Uterus (tissue), 4 donors: ENCODE results near the gene KMT2C. TPM values are rescaled to one million over a fixed set of nuclear protein-coding genes. Genes with fewer than 3 reads are reported as not detected.

Source experiments
- DNase-seq, 2 donors: peaks; one replicate each; pipeline ENCODE4 v3.0.0-alpha.2; 2019 to 2020
- H3K27ac ChIP-seq, 2 donors: fragments of 200-600 bp; sonication (generic); 1 replicate in 1 of 2; 2 replicates in 1 of 2; pipeline ENCODE4 v1.5.1; 2016 to 2018
- H3K27me3 ChIP-seq, 2 donors: fragments of 200-600 bp; sonication (generic); one replicate each; pipeline ENCODE4 v1.5.1; 2018 to 2019; ENCODE audit warnings: control low read depth in 1 of 2
- H3K36me3 ChIP-seq, 2 donors: fragments of 200-600 bp; sonication (generic); one replicate each; pipeline ENCODE4 v1.5.1; 2019; ENCODE audit warnings: control low read depth in 1 of 2
- H3K4me1 ChIP-seq, 2 donors: fragments of 200-600 bp; sonication (generic); one replicate each; pipeline ENCODE4 v1.5.1; 2018 to 2019; ENCODE audit warnings: control low read depth in 1 of 2
- H3K4me3 ChIP-seq, 2 donors: fragments of 200-600 bp; sonication (generic); 1 replicate in 1 of 2; 2 replicates in 1 of 2; pipeline ENCODE4 v1.5.1; 2018 to 2019; ENCODE audit warnings: mild to moderate bottlenecking in 1 of 2
- H3K9me3 ChIP-seq, 2 donors: fragments of 200-600 bp; sonication (generic); one replicate each; pipeline ENCODE4 v1.5.1; 2019; ENCODE audit warnings: control low read depth in 1 of 2
- CTCF ChIP-seq, 4 experiments: fragments of 200-600 bp in 2 of 4; fragments of 450-650 bp in 2 of 4; sonication (generic) in 2 of 4; IDR thresholded peaks; one replicate each; pipeline ENCODE4 v1.5.1; 2016 to 2019; ENCODE audit warnings: antibody characterized with exemption in 4 of 4, mild to moderate bottlenecking in 2 of 4, moderate library complexity in 1 of 4
- POLR2A ChIP-seq, 2 donors: fragments of 450-650 bp; IDR thresholded peaks; one replicate each; pipeline ENCODE4 v1.6.1; 2016; ENCODE audit warnings: antibody characterized with exemption in 2 of 2, mild to moderate bottlenecking in 1 of 2, moderate library complexity in 1 of 2
- intact Hi-C: fragments of 100-400 bp; cut with DNase I; formaldehyde crosslinking; loops from one replicate; pipeline ENCODE4 v1.15.1; 2023; ENCODE audit warnings: low total_unique reads
- total RNA-seq, 4 donors: library from RNA; depleted of rRNA in 3 of 4; stranded (reverse); fragments of >200 nt in 3 of 4; gene quantifications; one replicate each; pipeline versions ENCODE4 v1.1.0 to v1.2.4, GENCODE V29; 2014 to 2023
- donor health status: DM: yes; HTN: yes; CAD: no.

Gene KMT2C
- total RNA-seq, 4 donors from 2014 or later, result 30.5 to 177 (median 90.0) TPM

- intact Hi-C loops, result no loop called here
- Histone ChIP-seq H3K9me3 (no peaks in the 10 kb centered on the region), H3K27me3 (no peaks in the 10 kb centered on the region), H3K4me3 (no peak overlapping the region), H3K4me1 (no peaks in the 10 kb centered on the region), H3K27ac (no peak overlapping the region), H3K36me3 (no peaks in the 10 kb centered on the region)
- DNase-seq, result no peak
- no peak for TF ChIP-seq POLR2A (IDR thresholded peaks at IDR 0.05)
- no peak for TF ChIP-seq CTCF (IDR thresholded peaks at IDR 0.05)
Measured at GRCh38 chr7:152120210-152120609, 315.6 kb downstream of the KMT2C start.

- no peak overlapping the region for H3K4me3 ChIP-seq
- H3K27ac ChIP-seq, result no peak overlapping the region
- intact Hi-C loops, result no loop called here
- H3K4me1 ChIP-seq, result no peaks in the 10 kb centered on the region
- H3K9me3 ChIP-seq, result no peaks in the 10 kb centered on the region
- no peaks in the 10 kb centered on the region for H3K36me3 ChIP-seq
- TF ChIP-seq CTCF (IDR thresholded peaks at IDR 0.05) (no peak), POLR2A (IDR thresholded peaks at IDR 0.05) (no peak)
- H3K27me3 ChIP-seq, result no peaks in the 10 kb centered on the region
- no peak for DNase-seq
Measured at GRCh38 chr7:152117356-152117755, 318.4 kb downstream of the KMT2C start.

GRCh38 chr7:152115021-152115718, 320.6 kb downstream of the KMT2C start:
- H3K36me3 ChIP-seq, result no peaks in the 10 kb centered on the region
- no peaks in the 10 kb centered on the region for H3K27me3 ChIP-seq
- H3K9me3 ChIP-seq, result no peaks in the 10 kb centered on the region
- DNase-seq, result no peak
- H3K4me3 ChIP-seq, result no peak overlapping the region
- intact Hi-C loops, result no loop called here
- TF ChIP-seq POLR2A (IDR thresholded peaks at IDR 0.05) (no peak), CTCF (IDR thresholded peaks at IDR 0.05) (no peak)
- no peak overlapping the region for H3K27ac ChIP-seq
- no peaks in the 10 kb centered on the region for H3K4me1 ChIP-seq

- Histone ChIP-seq H3K4me3 (no peak overlapping the region), H3K27me3 (no peaks in the 10 kb centered on the region), H3K27ac (no peak overlapping the region), H3K36me3 (no peaks in the 10 kb centered on the region), H3K9me3 (no peaks in the 10 kb centered on the region), H3K4me1 (no peaks in the 10 kb centered on the region)
- TF ChIP-seq POLR2A (IDR thresholded peaks at IDR 0.05) (no peak), CTCF (IDR thresholded peaks at IDR 0.05) (no peak)
- intact Hi-C loops, result no loop called here
- no peak for DNase-seq
Measured at GRCh38 chr7:152112829-152113228, 323.0 kb downstream of the KMT2C start.

- H3K4me3 ChIP-seq, result no peak overlapping the region
- no peak for DNase-seq
- intact Hi-C loops, result no loop called here
- no peaks in the 10 kb centered on the region for H3K9me3 ChIP-seq
- no peaks in the 10 kb centered on the region for H3K4me1 ChIP-seq
- H3K27me3 ChIP-seq, result no peaks in the 10 kb centered on the region
- H3K36me3 ChIP-seq, result no peaks in the 10 kb centered on the region
- TF ChIP-seq POLR2A (IDR thresholded peaks at IDR 0.05), result no peak
- TF ChIP-seq CTCF (IDR thresholded peaks at IDR 0.05), result no peak
- no peak overlapping the region for H3K27ac ChIP-seq
Measured at GRCh38 chr7:152108359-152108758, 327.4 kb downstream of the KMT2C start.
